ENCODE data around the gene ASPG. TPM values are rescaled to one million over a fixed set of nuclear protein-coding genes. Genes with fewer than 3 reads are reported as not detected.

Gene ASPG
- polyA plus RNA-seq, 1 donor: 2.1 TPM

DNA sequence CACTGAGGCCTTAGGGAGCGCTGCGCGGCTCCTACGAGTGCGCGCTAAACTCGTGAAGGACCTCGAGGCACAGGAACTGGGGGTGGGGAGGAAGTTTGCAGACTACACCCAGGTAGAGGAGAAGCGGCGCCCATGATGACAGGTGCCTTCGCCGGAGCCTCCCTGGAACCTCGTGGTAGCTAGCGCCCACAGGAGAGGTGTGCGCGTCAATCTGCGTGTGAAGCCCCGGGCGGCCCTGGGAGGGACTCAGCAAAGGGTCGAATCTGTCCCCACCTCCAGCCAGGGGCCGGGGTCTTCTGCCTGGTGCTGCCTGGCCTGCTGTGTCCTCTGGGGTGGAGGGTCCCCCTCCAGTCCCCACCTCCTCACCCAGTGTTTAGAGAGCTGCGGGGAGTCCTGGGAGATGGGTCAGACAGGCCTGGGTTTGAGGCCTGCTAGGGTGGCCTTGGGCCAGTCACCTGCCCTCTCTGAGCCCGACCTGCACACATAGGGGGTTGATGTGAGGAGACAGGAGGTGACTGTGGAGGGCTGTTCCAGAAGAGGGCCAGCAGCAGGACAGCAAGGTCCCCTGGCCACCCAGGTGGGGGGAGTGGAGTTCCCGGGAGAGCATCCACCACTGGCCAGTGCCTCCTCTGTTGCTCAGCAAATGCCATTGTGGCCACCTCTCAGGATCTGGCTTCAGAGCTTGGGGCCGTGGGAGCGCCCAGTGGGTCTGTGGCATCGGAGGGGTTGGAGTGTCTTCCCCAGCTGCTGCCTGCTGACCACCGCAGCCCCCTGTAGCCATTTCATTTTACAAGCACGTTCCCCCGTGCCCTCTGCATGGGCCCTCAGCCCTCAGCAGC is 32.7 kb downstream of the ASPG start:
- DNase-seq: no peak

DNA sequence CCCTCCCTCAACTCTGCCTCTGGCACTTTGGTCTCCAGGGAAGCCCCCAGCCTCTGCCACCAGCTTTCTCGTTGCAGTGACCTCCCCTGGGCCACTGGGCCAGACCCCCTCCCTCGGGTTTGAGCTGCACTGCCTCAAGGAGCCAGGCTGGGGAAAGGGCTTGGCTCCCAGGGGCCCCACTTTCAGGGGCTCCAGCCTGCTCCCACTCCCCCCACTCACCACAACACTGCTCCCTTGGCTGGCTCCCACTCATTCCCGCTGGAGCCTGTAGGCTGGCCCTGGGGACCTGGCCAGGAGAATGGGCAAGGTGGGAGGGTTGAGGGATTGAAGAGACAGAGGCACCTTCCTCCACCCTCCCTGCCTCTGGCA is 33.6 kb downstream of the ASPG start:
- no peak for DNase-seq

DNA sequence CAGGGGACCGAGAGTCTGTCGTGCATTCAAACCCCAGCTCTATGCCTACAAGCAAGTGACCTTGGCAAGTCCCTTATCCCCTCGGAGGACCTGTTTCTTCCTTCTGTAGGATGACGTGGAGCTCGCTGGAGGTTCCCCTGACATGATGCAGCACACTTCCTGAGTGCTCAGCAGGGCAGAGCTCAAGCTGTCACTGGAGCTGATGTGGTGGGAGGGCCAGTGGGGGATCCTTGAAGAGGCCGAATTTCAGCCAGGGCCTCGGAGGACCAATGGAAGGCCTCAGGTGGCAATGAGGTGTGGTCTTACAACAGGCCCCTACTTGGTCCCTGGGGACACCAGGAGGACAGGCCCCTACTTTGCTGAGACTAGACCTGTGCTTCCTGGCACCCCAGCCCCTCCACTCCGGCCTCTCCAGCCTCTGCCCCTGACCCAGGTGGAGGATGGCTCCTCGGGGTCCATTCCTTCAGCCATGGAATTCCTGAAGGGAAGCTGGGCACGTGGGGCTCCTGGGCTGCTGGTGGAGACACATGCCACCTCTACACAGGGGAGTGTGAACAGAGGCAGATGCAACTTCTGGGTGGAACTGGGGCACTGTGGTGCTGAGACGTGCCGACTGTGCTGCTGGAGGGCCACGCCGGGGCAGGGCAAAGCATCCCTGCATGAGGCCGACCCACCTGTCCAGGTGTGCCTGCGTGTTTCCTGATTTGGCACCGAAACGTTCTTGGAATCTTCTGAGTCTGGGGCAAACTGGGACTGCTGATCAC is 34.2 kb downstream of the ASPG start:
- DNase-seq: no peak

DNA sequence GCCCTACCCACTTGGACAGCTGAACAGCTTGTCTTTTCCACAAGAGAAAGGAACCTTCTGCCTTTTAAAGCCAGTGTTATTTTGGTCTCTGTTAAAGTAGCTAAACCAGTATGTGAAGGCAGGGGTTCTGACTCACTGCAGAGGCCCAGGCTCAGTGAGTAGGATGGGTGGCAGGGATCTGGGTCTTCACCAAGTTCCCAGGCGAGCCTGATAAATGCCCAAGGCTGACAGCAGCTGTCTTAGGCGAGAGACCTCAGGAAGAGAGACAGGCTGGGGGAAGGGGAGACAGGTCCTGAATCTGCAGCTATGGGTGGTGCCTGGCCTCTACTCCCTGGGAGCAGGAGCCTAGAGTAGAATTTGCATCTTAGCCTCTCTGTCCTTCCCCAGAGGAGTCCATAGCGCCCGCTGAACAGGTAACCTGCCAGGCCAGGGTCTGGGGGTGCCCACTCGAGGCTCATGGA is 34.8 kb downstream of the ASPG start:
- DNase-seq: no peak

DNA sequence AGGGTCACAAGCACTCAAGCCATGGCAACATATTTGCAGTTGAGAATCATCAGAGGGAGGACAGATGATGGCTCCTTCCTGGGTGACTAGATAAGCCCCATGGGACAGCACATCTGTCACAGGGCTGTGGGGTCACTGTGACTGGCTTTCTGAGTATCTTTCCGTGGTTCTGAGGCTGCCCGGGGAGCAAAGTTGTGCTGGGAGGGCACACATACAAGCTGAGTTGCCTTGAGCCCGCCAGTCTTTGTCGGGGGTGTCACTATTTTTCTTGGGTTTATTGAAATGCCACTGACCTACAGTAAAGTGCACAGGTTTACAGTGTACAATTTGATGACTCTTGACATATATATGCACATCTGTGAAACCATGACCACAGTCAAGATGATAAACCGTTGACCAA is 35.6 kb downstream of the ASPG start:
- no peak for DNase-seq

DNA sequence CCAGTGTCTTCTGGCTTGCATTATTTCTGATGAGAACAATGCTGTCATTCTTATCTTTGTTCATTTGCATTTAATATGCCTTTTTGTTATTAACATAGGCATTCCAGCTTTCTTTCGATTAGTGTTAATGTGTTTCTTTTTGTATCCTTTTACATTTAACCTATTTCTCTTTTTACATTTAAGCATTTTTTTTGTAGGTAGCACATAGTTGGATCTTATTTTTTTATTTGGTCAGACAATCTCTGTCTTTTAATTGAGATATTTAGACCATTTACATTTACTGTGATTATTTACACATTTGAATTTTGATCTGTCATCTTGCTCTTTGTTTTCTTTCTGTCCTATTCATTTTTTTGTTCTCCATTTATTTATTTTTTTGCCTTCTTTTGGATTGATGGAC is 38.4 kb downstream of the ASPG start:
- no peak for DNase-seq

GRCh38 chr14:104125011-104125410 is 39.5 kb downstream of the ASPG start:
- no peak for DNase-seq

DNA sequence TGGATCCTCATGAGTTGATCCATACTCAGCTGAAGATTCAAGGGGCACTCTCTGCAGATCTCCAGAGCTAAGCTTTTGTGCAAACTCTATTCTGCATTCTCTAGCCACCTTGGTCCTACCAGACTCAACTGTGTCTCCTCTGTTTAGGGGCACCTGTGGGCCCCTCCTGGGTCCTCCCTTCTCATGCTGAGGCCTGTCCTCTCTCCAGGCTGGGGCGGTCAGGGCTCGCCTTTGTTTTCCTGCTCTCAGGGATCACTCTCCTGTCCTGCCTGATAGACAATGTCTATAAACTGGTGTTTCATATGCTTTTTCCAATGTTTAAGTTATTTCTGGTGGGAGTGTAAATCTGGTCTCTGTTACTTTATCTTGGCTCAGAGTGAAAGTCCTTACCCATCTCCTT is 41.3 kb downstream of the ASPG start:
- no peak for DNase-seq

- no peak for DNase-seq
These were observed 43.5 kb downstream of the ASPG start for GRCh38 chr14:104128981-104129380.

DNA sequence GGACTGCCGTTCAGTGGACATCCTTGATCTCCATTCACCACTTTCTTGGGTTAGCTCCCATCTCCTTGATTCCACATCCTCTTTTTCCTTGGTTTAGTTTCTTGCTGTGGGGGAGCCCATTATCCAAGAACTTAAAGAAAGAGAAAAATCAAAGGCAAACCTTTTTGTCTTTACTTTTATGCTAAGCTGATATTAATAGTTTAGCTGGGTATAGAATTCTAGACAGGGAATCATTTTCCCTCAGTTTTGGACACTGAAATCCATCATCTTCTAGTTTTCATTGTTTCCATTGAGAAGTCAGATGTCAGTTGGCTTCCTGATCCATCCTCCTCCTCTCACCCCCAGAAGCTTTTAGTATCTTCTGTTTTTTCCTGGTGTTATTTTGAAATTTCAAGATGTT is 44.1 kb downstream of the ASPG start:
- no peak for DNase-seq

GRCh38 chr14:104130974-104131651 is 45.6 kb downstream of the ASPG start:
- DNase-seq: no peak

GRCh38 chr14:104131968-104132732 is 46.6 kb downstream of the ASPG start:
- DNase-seq: no peak

DNA sequence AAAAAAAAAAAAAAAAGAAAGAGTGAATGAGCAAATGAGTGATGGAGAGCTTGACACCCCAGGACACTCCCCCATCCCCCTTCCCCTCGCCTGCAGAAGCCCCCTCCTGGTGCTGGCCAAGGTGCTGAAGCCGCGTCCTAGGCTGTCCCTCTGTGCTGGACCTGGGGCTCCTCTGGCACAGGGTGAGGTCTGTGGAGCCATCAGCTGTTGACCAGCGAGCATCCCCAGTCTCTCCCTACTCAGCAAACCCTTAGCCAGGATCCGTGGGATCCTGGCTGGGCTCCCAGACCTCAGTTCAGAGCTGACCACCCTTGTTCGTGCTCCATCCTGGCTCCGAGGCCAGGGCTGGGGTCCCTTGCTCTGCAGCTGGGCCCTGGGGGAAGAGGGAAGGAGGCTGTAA is 47.5 kb downstream of the ASPG start:
- DNase-seq: no peak

DNA sequence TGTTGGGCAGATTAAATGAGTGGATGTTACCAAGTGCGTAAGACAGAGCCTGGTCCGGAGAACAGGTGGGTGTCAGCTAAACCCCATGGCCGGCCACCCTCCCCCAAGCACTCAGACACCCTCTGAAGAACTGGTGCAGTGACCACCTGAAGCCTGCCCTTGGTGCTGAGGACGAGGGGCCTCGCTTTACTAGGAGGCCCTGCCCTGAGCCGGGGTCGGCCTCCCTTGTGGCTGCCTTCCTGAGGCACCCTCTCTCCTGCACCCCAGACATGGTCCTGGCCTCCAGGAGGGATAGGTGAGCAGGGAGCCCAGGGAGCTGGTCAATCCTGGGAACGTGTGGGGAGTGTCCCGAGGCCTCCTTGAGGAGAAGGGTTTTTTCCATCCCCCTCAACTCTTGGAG is 48.0 kb downstream of the ASPG start:
- DNase-seq: no peak

- DNase-seq: no peak
These were observed 48.8 kb downstream of the ASPG start for GRCh38 chr14:104134061-104134965.

GRCh38 chr14:104135121-104135903 is 49.8 kb downstream of the ASPG start:
- DNase-seq: no peak

- DNase-seq: no peak
These were observed 50.5 kb downstream of the ASPG start for GRCh38 chr14:104135904-104136471.

- no peak for DNase-seq
These were observed 51.2 kb downstream of the ASPG start for GRCh38 chr14:104136472-104137296.
